ENCODE results near the gene MN1. TPM values are rescaled to one million over a fixed set of nuclear protein-coding genes. Genes with fewer than 3 reads are reported as not detected.

The MN1 gene
- total and polyA plus RNA-seq, 2 of the 4 experiments (the other 2 are of a cell fraction), result 0.36 to 1.3 TPM

GRCh38 chr22:27761665-27762064 is 39.9 kb downstream of the MN1 start:
- no peaks in the 10 kb centered on the region for H3K9me3 ChIP-seq (ENCODE audit: control insufficient read depth, insufficient read depth, low read length)
- H4K8ac ChIP-seq (ENCODE audit: low read depth in 2 of 2, low read length in 2 of 2), result no peak overlapping the region
- in situ Hi-C loops (cut with MboI; ENCODE audit: low sequenced_read_pairs) (no loop called here), intact Hi-C loops (cut with micrococcal nuclease) (no loop called here), dilution Hi-C loops (cut with HindIII; ENCODE audit: low sequenced_read_pairs, unreplicated experiment) (no loop called here)
- no peak overlapping the region for H2BK120ac ChIP-seq (ENCODE audit: low read depth, low read length)
- no peak overlapping the region for H2BK15ac ChIP-seq (ENCODE audit: low read depth, low read length)
- no peak overlapping the region for H2AK5ac ChIP-seq (ENCODE audit: low read depth, low read length)
- no peak for ATAC-seq (ENCODE audit: low read depth)
- WGBS, 2 experiments (ENCODE audit: extremely low coverage in 2 of 2, insufficient read length in 1 of 2), result 62% methylated on average over 8 of the region's 15 CpGs; no CpG with 5 or more reads in 1 of the 2 experiments
- H2AFZ ChIP-seq (replicated peaks; ENCODE audit: low read length, poor library complexity), result no peak overlapping the region
- H3K23ac ChIP-seq (ENCODE audit: low read depth, low read length), result no peak overlapping the region
- no peak overlapping the region for H3K4me3 ChIP-seq (ENCODE audit: insufficient read depth, low read depth, low read length)
- no peak overlapping the region for H4K91ac ChIP-seq (ENCODE audit: insufficient read depth, low read depth, low read length)
- H2BK5ac ChIP-seq (ENCODE audit: low read depth, low read length, poor library complexity, severe bottlenecking), result no peak overlapping the region
- H2BK20ac ChIP-seq (ENCODE audit: low read depth, low read length), result no peak overlapping the region
- H3K9me1 ChIP-seq (ENCODE audit: insufficient read depth, low read length), result peaks cover 3% of the 10 kb centered on the region; the same call in 1 of the 2 replicates
- peaks cover 14% of the 10 kb centered on the region; the same call in 1 of the 2 replicates for H3K36me3 ChIP-seq (ENCODE audit: control insufficient read depth, insufficient read depth, low read length)
- H3K4me1 ChIP-seq (ENCODE audit: control insufficient read depth, insufficient read depth, low read length), result no peaks in the 10 kb centered on the region
- H4K5ac ChIP-seq (ENCODE audit: low read depth, low read length), result no peak overlapping the region
- H3K4ac ChIP-seq (ENCODE audit: low read depth, low read length), result no peak overlapping the region
- no TSS peak for BruUV-seq (replicated peaks)
- H3K18ac ChIP-seq (ENCODE audit: low read depth, low read length), result no peak overlapping the region
- CTCF ChIA-PET, result no interaction called here
- H3K27ac ChIP-seq (ENCODE audit: insufficient read depth, low read length), result no peak overlapping the region
- H3K14ac ChIP-seq (replicated peaks; ENCODE audit: low read depth, low read length), result no peak overlapping the region
- POLR2A ChIA-PET (ENCODE audit: unreplicated experiment), result no interaction called here
- H4K20me1 ChIP-seq (ENCODE audit: insufficient read depth, low read length), result no peaks in the 10 kb centered on the region
- no peak overlapping the region for H2AK9ac ChIP-seq (replicated peaks; ENCODE audit: low read depth, low read length, poor library complexity)
- no peak for TF ChIP-seq NFE2L2 (IDR thresholded peaks at IDR 0.05; ENCODE audit: low read depth, low read length)
- no peak for TF ChIP-seq RAD21 (IDR thresholded peaks at IDR 0.05; ENCODE audit: low read length)
- no peak for TF ChIP-seq CHD1 (IDR thresholded peaks at IDR 0.05; ENCODE audit: low read depth, low read length)
- TF ChIP-seq BHLHE40 (IDR thresholded peaks at IDR 0.05; ENCODE audit: low read depth, low read length), result no peak
- TF ChIP-seq, protein P1, sequence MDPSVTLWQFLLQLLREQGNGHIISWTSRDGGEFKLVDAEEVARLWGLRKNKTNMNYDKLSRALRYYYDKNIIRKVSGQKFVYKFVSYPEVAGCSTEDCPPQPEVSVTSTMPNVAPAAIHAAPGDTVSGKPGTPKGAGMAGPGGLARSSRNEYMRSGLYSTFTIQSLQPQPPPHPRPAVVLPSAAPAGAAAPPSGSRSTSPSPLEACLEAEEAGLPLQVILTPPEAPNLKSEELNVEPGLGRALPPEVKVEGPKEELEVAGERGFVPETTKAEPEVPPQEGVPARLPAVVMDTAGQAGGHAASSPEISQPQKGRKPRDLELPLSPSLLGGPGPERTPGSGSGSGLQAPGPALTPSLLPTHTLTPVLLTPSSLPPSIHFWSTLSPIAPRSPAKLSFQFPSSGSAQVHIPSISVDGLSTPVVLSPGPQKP (IDR thresholded peaks at IDR 0.05; ENCODE audit: borderline replicate concordance, low read depth, low read length), result no peak
- no peak for TF ChIP-seq FOS (IDR thresholded peaks at IDR 0.05; ENCODE audit: low read depth, low read length)
- no peak for TF ChIP-seq CEBPB (IDR thresholded peaks at IDR 0.05; ENCODE audit: low read depth, low read length)
- no peak for TF ChIP-seq SMC3 (IDR thresholded peaks at IDR 0.05; ENCODE audit: low read depth, low read length)
- TF ChIP-seq MAFK (IDR thresholded peaks at IDR 0.05; ENCODE audit: low read depth, low read length), result no peak
- TF ChIP-seq POLR2A (IDR thresholded peaks at IDR 0.05; ENCODE audit: low read depth, low read length), result no peak
- no peak for TF ChIP-seq RCOR1 (IDR thresholded peaks at IDR 0.05; ENCODE audit: insufficient replicate concordance, low read length)
- no peak for TF ChIP-seq RFX5 (IDR thresholded peaks at IDR 0.05; ENCODE audit: low read depth, low read length)
- no peak for TF ChIP-seq MXI1 (IDR thresholded peaks at IDR 0.05; ENCODE audit: borderline replicate concordance, low read depth, low read length)
- TF ChIP-seq, protein P2, sequence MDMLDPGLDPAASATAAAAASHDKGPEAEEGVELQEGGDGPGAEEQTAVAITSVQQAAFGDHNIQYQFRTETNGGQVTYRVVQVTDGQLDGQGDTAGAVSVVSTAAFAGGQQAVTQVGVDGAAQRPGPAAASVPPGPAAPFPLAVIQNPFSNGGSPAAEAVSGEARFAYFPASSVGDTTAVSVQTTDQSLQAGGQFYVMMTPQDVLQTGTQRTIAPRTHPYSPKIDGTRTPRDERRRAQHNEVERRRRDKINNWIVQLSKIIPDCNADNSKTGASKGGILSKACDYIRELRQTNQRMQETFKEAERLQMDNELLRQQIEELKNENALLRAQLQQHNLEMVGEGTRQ (IDR thresholded peaks at IDR 0.05; ENCODE audit: low read depth, low read length), result no peak
- no peak for TF ChIP-seq CTCF (conservative IDR thresholded peaks at IDR 0.05; ENCODE audit: low read depth, low read length)
- no peak for TF ChIP-seq MAZ (IDR thresholded peaks at IDR 0.05; ENCODE audit: borderline replicate concordance, low read depth, low read length)
- DNase-seq, result no peak
- H3K79me1 ChIP-seq (ENCODE audit: low read depth in 1 of 2, low read length in 2 of 2), result no peaks in the 10 kb centered on the region
- no peak overlapping the region for H3K4me2 ChIP-seq (ENCODE audit: low read depth, low read length)
- H3K56ac ChIP-seq (ENCODE audit: extremely low read depth, insufficient read depth, low read length), result no peak overlapping the region
- no peak overlapping the region for H3K9ac ChIP-seq (ENCODE audit: low read depth, low read length)
- no peaks in the 10 kb centered on the region for H3K27me3 ChIP-seq (ENCODE audit: control insufficient read depth, insufficient read depth, low read length)
